GM10266 (cell line): Measurements from ENCODE around the gene TBCE.

Source experiments
- DNase-seq: peaks from one replicate; pipeline ENCODE4 v3.0.0; 2012; ENCODE audit errors: extremely low spot score
- TF ChIP-seq, protein P1 (sequence below): IDR thresholded peaks from 2 replicates; pipeline ENCODE4 v1.5.1; 2012; ENCODE audit warnings: mild to moderate bottlenecking, low read depth; ENCODE audit not compliant: control insufficient read depth, insufficient read depth; ENCODE audit errors: missing control alignments

TBCE gene, protein sequence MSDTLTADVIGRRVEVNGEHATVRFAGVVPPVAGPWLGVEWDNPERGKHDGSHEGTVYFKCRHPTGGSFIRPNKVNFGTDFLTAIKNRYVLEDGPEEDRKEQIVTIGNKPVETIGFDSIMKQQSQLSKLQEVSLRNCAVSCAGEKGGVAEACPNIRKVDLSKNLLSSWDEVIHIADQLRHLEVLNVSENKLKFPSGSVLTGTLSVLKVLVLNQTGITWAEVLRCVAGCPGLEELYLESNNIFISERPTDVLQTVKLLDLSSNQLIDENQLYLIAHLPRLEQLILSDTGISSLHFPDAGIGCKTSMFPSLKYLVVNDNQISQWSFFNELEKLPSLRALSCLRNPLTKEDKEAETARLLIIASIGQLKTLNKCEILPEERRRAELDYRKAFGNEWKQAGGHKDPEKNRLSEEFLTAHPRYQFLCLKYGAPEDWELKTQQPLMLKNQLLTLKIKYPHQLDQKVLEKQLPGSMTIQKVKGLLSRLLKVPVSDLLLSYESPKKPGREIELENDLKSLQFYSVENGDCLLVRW

DNA sequence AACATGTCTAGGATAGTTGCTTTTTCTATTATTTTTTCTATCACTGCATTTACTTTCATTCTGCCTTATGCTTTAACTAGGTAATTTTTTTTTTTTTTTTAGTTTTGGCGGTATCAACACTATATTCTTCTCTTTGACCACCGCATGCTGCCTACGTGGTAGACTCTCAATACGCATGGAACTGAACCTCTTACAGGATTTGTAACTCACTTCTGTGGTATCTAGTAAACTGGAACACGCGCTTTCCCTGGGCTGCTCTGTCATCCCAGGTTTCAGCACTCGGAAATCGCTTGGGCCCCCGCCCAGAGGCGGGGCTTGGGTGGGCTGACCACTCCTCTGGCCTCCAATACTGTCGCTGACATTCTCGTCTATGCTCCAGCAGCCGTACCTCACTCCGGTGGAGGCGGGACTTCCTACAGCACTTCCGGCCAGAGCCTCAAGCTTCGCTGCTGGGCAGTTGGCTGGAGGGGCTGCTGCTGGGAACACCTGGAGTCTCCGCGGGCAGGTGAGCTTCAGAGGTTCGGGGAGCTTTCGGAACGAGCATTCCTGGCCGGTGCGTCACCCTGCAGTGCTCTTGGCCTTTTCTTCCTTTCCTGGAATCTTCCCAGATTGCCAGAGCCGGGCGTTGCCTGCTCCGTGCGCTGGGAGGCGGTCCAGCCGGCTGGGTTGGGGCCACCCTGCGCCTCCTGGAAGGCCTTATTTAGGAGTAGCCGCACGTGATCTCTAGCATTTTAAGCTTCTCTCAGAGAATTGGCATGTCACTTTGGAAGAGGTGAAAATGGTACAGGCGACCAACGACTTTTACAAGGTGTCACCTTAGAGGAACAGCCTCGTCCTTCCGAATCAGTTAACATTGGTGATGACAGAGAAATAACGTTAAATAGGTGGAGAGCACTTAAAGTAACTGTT is at the start of gene TBCE:
TSS of gene TBCE (plus strand) at position 428 of the 909 bp plus-strand sequence. CDS start 12,623 bp downstream, outside the sequence.
- TF ChIP-seq, protein P1, sequence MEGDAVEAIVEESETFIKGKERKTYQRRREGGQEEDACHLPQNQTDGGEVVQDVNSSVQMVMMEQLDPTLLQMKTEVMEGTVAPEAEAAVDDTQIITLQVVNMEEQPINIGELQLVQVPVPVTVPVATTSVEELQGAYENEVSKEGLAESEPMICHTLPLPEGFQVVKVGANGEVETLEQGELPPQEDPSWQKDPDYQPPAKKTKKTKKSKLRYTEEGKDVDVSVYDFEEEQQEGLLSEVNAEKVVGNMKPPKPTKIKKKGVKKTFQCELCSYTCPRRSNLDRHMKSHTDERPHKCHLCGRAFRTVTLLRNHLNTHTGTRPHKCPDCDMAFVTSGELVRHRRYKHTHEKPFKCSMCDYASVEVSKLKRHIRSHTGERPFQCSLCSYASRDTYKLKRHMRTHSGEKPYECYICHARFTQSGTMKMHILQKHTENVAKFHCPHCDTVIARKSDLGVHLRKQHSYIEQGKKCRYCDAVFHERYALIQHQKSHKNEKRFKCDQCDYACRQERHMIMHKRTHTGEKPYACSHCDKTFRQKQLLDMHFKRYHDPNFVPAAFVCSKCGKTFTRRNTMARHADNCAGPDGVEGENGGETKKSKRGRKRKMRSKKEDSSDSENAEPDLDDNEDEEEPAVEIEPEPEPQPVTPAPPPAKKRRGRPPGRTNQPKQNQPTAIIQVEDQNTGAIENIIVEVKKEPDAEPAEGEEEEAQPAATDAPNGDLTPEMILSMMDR = no peak

DNA sequence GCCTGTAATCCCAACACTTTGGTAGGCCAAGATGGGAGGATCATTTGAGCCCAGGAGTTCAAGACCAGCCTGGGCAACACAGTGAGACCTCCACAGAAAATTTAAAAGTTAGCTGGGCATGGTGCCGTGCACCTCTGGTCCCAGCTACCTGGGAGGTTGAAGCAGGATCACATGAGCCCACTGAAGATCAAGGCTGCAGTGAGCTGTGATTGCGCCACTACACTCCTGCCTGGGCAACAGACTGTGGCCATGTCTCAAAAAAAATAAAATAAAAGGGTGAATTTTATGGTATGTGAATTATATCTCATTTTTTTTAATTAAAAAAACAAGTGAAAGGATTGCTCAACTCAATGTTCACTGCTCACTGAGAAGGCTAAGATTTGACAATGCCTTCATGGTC is 48.0 kb upstream of the TBCE start:
- DNase-seq = no peak
- TF ChIP-seq, protein P1 = no peak

More for the DNA sequence above, at the start of gene TBCE:
- DNase-seq = peak; percentile 93

DNA sequence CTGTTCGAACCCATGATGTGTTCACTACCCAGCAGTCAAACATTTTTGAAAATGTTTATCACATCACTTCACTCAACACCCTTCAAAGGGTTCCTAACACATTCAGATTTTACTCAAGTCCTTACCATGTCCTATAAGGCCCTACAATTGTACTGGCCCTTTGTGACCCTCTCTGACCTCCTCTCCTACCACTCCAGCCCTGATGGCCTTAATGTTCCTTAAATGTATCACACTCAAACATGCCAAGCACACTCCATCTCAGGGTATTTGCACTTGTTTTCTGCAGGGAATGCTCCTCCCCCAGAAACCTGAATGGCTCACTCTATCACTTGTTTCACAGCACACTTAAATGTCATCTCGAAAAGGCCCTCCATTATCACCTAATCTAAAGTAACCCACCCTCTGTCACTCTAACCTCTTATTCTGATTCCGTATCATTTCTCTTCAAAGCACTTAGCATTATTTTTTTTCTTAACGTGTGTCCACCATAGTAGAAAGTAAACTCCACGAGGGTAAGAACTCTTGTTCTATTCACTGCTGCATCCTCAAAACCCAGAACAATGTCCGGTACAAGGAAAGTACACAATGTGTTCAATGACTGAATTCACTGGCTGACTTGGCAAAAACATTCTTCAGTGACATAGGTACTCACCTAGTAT is 46.6 kb upstream of the TBCE start:
- TF ChIP-seq, protein P1 = no peak
- no peak for DNase-seq

DNA sequence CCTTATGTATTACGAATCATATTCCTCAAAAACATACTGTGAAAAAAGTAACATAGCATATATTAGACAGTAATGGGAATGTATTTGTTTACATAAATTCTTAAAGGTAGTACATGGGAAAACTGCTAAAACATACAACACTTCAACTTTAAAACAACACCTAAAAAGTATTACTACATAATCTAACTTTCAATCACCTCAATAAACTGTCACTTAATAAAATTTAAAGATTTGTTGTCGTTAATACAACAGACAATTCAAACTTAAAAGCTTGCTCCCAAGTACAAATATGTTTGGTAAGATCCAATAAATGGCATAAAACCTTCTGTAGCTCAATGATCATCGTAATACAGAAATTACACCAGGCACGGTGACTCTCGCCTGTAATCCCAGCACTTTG is 42.9 kb upstream of the TBCE start:
- TF ChIP-seq, protein P1 = no peak

DNA sequence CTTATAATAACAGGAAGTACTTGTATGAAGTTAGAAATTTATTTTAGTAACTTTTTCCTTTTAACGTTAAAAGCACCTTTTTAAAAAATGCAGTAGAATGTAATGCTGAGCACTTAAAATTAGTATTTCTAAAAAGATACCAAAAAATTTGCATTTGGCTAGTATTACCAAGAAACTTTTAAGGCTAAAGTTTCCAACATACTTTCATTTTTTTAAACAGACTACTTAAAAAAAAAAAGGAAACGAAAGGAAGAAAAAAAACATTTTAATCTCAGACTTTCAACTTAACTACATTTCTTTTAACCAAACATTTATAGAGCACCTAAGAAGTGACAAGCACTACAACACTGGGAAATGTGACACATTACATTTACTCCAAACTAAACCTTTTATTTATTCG is 42.1 kb upstream of the TBCE start:
- DNase-seq = no peak
- TF ChIP-seq, protein P1 = no peak

More for the DNA sequence above, 42.9 kb upstream of the TBCE start:
- no peak for DNase-seq

DNA sequence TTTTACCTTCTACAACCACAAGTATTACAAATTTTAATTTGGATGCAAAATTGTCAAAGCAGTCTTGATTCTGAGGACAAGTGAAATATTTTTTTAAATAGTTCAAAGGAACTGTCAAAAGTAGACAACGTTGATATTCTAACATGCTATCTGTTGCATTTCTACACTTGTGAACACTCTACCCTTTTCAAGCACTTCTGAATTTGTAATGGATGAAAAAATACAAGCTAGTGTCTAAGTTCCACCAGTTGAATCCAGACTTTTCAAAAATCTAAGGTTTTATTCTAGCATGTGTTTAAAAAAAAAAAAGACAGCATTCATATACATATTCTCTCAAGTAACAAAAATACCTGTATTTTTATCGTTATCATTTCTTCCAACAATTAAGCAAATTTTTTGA is 41.4 kb upstream of the TBCE start:
- TF ChIP-seq, protein P1 = no peak

More for the DNA sequence above, 41.4 kb upstream of the TBCE start:
- DNase-seq = no peak
